Neural cell (in vitro differentiated cells): Measurements from ENCODE around the gene GDF7.

ENCODE experiments used
- EZH2 ChIP-seq: fragments of 200-600, 300-800 bp; shearing (Covaris generic), sonication (generic); IDR thresholded peaks from 2 replicates; pipeline ENCODE4 v1.6.1; 2014; ENCODE audit warnings: antibody characterized with exemption, low read length, borderline replicate concordance, mild to moderate bottlenecking; ENCODE audit not compliant: insufficient read depth, poor library complexity, severe bottlenecking
- POLR2AphosphoS5 ChIP-seq: IDR thresholded peaks from 2 replicates; pipeline ENCODE4 v1.6.1; 2012
- RAD21 ChIP-seq: fragments of 450-650 bp; conservative IDR thresholded peaks from 2 replicates; pipeline ENCODE4 v1.6.1; 2014; ENCODE audit warnings: antibody characterized with exemption, mild to moderate bottlenecking, moderate library complexity
- REST ChIP-seq: IDR thresholded peaks from 2 replicates; pipeline ENCODE4 v1.6.1; 2012; ENCODE audit warnings: borderline replicate concordance
- TF ChIP-seq, protein P1 (sequence below): fragments of 450-650 bp; IDR thresholded peaks from 2 replicates; pipeline ENCODE4 v1.5.1; 2014; ENCODE audit warnings: antibody characterized with exemption, mild to moderate bottlenecking, moderate library complexity; ENCODE audit not compliant: poor library complexity, severe bottlenecking

DNA sequence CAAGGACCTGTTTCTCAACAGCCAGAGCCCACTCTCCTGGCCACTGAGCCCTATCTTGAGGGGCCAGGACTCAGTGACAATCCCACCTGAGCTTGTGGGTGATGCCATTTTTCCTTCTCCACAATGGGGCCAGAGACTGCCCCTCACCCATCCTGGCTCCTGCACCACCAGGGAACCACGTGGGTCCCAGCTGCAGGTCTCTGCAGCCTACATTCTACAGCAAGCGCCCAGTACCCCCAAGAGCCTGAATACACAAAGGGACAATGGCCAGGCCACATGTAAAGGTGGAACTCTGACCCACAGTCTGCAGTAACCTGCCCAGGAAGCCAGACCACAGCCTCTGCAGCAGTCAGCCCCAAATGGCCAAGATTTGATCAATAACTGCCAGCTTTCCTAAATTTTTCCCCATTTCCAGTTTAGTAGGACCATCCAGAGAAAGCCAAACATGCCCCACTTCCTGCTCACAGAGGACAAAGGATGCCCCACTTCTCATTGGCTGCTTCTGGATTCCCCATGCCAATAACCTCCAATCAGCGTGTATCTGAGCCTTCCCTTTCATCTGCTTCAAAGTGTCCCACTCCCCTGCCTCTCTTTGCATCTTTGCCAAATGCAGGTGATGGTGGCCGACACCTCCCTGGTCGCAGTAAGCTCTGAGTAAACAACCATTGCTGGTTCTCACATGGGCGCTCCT lies 35.2 kb upstream of the GDF7 start:
- TF ChIP-seq RAD21 = no peak
- no peak for TF ChIP-seq REST
- TF ChIP-seq, protein P1, sequence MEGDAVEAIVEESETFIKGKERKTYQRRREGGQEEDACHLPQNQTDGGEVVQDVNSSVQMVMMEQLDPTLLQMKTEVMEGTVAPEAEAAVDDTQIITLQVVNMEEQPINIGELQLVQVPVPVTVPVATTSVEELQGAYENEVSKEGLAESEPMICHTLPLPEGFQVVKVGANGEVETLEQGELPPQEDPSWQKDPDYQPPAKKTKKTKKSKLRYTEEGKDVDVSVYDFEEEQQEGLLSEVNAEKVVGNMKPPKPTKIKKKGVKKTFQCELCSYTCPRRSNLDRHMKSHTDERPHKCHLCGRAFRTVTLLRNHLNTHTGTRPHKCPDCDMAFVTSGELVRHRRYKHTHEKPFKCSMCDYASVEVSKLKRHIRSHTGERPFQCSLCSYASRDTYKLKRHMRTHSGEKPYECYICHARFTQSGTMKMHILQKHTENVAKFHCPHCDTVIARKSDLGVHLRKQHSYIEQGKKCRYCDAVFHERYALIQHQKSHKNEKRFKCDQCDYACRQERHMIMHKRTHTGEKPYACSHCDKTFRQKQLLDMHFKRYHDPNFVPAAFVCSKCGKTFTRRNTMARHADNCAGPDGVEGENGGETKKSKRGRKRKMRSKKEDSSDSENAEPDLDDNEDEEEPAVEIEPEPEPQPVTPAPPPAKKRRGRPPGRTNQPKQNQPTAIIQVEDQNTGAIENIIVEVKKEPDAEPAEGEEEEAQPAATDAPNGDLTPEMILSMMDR = no peak
- no peak for TF ChIP-seq EZH2
- no peak for TF ChIP-seq POLR2AphosphoS5
